ENCODE data around the gene PNPT1.
"Not testable (repeated sequence)": the region's sequence is repeated elsewhere in the genome, so short reads cannot be mapped to it uniquely, and the experiment has no call there.

The PNPT1 gene

DNA sequence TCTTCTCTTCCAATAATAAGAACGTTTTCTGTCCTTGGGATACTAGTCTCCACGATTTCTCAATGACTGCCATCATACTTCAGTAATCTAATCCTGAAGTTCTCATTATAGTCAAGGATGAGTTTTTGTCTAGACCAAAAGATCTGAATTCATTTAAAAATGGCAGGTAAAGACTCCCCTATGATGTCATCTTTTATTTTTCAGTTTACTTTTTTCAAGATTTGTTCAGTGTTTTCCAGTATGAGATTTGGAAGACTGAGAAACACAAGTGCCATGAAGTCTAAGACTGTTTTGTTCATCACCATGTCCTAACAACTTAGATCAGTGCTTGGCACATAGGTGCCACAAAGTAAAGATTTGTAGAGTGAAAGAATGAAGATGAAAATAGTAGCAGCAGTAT, 40.4 kb downstream of the PNPT1 start:
- DNase-seq, result no peak

DNA sequence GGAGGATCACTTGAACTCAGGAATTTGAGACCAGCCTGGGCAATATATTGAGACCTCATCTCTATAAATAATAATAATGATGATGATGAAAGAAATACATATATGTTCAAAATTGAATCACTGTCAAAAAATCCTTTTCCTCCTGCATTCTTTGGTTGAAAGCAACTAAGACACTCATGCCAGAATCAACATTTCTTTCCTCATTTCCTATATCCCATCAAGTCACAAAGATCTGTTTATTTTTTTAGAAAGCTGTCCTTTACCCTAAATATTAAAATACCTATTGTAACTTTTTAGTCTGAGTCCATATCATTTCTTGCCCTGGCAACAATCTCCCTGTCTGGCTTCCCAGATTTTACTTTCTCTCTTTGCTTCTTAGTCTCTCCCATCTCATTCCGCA, 44.4 kb downstream of the PNPT1 start:
- no peak for DNase-seq

DNA sequence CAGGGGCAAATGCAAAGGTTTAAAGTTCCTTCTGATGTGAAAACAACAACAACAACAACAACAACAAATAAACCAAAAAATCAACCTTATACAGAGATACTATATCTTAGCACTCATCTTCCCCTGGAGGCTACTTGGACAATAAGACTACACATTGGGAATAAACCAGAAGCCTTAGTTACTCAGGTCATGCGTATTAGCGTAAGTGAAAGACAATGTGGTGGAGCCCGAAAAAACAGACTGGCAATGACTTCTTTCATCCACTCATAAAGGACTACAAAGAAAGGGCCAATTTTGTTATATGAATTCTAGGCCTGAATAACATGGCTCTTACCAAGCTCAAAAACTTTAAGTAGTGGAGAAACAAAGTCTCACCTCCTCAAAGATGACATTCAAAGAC, 56.8 kb downstream of the PNPT1 start:
- DNase-seq, result no peak

DNA sequence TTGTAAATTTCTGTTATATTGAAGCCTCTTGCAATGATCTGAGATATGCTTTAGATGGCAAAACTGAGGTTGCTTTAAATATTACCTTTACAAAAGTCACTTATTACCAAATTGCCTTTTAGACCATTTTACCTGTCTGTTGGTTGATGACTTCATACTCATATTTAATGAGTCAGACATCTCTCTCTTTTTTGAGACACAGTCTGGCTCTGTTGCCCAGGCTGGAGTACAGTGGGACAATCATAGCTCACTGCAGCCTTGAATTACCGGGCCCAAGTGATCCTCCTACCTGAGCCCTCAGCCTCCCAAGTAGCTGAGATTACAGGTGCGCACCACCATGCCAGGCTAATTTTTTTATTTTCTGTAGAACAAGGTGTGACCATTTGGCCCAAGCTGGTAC, 64.7 kb downstream of the PNPT1 start:
- DNase-seq, result no peak

DNA sequence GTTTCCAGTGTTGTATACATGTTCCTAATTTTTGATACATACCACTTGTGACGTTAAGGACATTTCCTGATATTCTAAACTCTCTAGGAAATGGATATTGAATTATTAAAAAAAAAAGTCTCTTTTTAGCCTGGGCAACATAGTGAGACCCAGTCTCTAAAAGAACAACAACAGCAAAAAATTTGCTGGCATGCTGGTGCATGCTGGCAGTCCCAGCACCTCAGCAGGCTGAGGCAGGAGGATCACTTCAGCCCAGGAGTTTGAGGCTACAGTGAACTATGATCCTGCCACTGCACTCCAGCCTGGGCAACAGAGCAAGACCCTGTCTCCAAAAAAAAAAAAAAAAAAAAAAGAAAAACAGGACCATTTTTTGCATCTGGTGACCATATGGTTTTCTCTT, 65.7 kb downstream of the PNPT1 start:
- no peak for DNase-seq

DNA sequence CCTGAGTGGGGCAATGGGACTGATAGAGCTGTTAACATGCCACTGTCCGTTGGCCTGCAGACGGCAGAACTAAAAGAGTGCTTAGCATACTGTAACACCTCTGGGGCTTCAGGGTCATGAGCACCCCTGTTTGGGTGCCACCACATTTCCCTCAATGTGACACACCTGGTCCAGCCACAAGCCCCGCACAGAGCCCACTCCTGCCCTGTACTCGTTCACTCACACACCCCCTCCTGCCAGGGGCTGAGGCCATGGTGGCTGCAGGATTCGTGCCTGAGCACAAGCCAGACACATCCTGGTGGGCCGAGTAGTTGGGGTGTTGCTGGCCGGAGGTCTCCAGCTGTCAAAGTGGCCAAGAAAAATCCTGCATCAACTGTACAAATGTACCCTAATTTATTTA, 71.8 kb downstream of the PNPT1 start:
- DNase-seq, result no peak

DNA sequence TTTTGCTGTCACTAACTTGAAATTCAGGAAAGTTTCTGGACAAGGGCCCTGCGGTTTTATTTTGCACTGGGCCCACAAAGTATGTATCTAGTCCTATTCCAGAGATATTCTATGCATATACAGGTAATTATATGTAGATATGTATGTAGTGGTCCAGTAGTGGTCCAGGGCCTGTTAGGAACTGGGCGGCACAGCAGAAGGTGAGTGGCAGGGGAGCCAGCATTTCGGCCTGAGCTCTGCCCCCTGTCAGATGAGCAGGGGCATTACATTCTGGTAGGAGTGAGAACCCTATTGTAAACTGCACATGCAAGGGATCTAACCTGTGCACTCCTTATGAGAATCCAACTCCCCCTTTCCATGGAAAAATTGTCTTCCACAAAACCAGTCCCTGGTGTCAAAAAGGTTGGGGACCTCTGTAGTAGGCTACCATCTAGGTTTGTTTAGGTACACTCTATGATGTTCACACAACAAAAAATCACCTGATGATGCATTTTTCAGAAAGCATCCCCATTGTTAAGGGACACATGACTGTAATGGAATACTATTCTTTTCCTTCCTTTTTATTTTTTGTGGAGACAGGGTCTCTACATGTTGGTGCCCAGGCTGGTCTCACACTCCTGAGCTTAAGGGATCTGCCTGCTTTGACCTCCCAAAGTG, 73.4 kb downstream of the PNPT1 start:
- DNase-seq, result no peak

DNA sequence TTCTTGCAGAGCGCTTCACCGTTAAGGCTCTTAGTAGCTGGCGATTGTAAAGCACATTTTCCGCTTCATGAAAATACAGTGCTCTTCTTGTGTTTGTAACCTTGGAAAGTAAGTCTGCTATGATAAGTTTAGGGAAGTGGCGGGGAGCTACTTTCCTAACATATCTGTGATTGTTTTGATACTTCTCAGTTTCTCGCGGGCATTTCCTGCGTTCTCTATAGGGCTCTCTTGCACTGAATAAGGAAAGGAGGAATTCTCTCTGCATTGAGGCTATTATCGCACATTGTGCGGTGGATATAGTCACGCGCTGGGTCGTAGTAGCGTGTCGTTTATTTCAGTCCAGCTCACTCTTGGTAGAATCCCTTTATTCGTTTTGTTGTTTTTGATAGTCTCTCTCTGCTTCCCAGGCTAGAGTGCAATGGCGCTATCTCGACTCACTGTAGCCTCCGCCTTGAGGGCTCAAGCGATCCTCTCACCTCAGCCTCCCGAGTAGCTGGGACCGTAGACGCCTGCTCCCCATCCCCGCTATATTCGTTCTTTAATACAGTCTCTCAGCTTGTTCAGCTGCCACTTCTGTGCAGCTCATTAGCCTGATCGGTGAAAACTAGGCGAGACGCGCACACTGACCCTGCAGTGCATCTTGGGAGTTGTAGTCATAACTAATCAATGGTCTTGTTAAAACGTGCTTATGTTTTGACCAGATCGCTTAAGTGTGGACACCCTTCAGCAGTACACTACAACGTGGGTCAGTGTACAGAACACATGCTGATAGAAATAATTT, 75.2 kb downstream of the PNPT1 start:
- no peak for DNase-seq

DNA sequence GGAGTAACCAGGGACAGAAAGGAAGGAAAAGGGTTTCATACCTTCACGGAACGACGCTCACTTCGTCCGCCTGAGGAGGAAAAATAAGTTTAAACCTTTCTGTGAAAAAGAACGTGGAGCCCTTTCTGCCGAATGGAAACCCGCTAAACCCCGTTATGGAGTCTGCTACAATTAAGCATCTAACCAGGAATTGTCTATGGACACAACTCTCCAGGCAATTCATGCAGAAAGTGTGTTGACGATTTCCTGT, 75.7 kb downstream of the PNPT1 start:
- DNase-seq, result no peak

DNA sequence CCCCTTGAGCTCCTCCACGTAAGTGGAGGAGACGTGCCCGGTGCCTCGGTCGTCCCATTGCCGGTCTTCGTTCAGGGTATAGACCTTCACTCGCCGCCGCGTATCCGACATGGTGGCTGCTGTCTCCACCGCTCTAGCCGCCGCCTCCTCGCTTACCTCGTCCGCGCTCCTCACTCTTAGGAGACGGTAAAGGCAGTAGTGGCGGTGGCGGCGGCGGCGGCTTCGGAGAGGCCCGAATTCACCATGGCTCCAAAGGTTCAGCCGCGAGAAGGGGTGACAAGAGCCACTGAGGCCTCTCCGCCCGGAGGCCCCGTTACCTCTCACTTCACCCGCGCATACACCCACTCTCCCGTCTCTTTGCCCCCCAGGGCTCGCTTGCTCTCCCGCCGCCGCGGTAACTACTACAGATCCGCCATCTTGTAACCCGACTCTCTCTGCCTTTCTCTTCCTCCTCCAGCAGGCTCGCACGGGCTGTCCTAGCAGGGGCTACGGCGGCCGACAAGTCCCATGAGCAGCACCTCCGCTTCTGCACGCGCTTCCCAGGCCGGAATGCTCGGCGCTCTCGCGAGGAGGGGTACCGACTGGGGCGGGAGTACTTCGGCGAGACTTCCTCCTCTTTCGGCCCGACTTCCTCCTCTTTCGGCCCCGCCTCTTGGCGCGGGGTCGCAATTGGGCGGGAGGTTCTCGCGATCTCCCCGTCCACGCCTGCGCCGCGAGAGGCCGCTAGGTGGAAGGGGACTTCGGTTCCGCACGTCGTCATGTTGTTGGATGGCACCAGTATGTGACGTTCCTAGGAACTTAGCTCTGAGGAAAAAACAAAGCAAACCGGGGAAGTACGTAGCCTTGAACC, 76.2 kb downstream of the PNPT1 start, which contains the start of gene PPP4R3B:
Gene PPP4R3B (minus strand): TSS at position 448 of the 850 bp plus-strand sequence. CDS start 337 bp downstream, at position 111.
- DNase-seq, result peak; percentile 95

DNA sequence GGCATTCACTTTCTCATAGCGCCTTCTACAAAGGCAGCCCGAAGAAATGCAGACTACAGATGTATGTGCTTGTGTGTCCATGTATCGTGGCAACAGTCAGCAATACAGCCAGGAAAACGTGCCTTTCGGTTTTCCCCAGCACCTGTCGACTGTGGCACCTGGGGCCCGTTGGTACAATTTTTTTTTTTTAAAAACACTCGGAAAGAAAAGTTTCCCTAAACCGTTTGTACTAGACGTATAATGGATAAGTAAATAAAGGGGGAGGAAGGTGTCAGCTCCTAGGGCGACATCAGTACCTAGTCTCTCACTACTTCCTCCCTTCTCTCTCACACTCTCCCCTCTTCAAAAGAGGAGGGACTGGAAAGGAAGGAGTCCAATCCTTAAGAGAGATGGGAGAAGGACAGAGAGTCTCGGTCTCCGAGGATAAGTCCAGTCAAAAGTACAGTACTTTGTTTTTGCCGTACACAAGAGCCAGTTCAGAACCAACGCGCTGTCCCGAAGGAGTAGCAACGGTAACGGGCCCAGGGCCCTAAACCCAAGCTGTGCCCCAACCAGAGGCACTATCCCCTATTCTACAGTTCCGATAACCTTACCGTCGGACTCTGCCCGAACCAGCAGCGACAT, 77.0 kb downstream of the PNPT1 start:
- DNase-seq, result no peak

DNA sequence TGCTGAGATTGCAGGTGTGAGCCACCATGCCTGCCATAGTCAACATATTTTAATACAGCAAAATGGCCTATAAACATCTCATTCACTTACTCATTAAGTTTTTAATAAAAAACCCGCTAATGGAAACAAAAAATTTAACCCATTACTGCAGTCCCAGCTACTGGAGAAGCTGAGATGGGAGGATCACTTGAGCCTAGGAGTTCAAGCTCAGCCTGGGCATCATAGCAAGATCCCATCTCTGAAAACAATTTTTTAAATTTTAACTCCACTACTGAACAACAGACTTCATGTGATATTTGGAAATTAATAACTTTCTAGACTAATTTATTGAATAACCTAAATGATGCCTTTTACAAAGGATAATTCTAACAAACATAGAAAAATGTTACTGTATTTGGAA, 81.6 kb downstream of the PNPT1 start:
- DNase-seq, result no peak

DNA sequence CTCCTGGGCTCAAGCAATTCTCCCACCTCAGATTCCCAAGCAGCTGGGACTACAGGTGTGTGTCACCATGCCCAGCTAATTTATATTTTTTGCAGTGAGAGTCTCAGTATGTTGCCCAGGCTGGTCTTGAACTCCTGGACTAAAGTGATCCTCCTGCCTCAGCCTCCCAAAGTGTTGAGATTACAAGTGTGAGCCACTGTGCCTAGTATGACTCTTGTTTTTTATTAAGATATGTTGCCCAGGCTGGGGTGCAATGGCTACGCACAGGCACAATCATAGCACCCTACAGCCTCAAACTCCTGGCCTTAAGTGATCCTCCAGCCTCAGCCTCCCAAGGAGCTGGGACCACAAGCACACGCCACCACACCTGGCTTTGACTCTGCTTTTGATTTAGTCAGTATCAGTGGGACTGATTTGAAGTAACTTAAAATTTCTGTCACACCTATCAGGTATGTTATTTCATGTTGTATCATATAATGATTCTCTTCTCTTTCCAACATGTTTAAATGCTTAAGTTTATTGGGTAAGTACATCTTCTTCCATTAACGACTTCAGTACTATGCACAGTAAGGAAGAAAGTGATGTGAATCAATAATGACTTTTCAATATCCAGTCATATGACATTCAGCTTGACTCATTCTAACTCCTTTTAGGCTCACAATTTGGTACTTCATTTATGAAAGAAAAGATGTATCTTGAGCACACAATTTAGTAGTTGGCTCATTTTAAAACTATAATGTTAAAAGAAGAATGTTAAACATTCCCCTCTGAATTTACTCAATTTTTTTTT, 82.5 kb downstream of the PNPT1 start:
- no peak for DNase-seq

DNA sequence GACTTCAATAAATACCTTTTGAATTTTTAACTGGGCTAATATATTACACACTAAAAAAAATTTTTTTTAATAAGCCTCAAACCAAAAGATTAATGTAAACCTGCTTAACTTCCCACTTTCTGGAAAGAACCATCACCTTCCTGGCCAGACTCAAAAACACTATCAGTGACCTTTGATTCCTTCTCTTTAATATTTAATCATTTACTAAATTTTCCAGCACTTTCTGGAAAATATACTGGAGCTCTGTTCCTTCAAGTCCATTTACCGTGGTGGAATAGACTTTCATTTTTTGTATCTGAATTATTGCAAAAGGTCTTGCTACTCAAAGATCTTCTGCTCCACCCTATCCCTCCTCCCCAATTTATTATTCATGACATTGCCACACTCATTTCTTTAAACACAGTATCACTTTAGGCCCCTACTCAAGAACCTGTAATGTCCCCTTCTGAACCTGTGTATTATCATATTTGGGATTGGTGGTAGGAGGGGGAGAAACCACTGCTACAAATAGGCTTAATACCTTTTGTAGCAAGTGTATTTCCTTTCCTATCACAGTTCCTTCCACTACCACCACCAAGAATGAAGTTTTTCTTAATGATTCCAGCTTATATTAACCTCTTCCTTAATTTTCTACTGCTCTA, 83.6 kb downstream of the PNPT1 start:
- DNase-seq, result no peak

DNA sequence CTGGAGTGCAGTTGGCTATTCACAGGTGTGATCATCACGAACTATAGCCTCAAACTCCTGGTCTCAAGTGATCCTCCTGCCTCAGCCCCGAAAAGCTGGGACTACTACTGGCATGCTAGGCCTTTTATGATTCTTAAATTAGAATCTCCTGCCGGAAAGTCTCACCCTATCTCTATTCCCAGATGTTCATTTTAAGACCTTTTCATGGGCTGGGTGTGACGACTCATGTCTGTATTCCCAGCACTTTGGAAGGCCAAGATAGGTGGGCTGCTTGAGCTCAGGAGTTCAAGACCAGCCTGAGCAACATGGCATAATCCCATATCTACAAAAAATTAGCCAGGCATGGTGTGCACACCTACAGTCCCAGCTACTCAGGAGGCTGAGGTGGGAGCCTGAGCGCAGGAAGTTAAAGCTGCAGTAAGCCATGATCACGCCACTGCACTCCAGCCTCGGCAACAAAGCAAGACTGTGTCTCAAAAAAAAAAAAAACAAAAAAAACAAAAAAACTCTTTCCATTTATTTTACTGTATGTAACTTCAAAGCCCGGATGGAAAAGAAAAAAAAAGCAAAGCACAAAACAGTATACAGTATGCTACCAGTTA, 84.3 kb downstream of the PNPT1 start:
- DNase-seq, result no peak

DNA sequence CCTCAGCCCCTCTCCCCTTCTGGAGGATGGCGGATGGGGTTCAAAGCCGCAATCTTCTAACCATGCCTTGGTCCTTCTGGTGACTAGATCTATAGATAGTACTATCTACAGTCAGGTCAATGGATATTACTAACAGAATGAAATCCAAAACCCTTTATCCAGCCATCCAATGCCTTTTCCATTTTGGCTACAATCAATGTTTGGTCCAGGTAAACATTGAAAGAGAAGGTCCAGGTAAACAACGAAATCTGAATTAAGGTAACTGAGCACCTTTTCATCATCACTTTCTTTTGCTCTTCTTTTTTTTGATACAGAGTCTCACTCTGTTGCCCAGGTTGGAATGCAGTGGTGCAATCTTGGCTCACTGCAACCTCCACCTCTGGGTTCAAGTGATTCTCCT, 85.9 kb downstream of the PNPT1 start:
- no peak for DNase-seq

DNA sequence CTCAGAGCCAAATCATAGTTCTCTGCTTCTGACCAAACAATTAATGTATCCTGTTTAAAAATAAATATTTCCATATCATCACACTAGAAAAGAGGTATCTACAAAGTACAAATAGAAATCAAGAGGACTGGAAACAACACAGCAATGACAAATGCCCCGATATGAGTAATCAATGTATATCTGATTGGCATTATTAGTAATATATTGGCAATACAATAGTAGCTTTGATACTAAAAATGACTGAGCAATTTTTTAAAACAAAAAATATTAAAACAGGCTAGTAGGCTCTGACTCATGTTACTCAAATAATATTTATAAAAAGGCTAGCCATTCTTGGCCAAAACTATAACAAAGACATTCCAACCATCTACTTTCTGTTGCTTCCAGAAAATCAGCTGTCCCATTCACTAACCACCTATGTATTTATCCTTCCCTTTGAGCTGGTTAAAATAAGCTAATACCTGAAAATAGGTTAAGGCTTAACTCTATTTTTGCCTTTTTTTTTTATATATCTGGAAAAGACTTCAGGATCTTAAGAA, 89.5 kb downstream of the PNPT1 start:
- no peak for DNase-seq

DNA sequence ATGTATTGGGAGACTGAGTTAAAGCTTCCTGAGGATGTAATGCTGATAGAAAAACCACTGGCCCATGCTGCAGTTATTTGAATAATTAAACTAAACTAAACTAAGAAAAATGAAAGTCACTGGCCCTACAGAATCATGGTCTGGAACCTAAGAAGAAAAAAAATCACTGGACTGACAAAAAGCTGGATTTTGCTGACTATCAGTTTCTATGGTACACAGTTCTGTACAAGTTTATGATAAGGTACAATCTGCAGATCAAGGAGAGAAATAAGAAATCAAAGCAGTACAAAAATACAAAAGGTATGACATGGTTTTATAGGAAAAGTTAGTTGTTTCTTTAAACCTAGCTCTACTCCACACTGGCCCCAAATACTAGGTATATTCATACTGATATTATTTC, 91.8 kb downstream of the PNPT1 start:
- DNase-seq, result no peak

DNA sequence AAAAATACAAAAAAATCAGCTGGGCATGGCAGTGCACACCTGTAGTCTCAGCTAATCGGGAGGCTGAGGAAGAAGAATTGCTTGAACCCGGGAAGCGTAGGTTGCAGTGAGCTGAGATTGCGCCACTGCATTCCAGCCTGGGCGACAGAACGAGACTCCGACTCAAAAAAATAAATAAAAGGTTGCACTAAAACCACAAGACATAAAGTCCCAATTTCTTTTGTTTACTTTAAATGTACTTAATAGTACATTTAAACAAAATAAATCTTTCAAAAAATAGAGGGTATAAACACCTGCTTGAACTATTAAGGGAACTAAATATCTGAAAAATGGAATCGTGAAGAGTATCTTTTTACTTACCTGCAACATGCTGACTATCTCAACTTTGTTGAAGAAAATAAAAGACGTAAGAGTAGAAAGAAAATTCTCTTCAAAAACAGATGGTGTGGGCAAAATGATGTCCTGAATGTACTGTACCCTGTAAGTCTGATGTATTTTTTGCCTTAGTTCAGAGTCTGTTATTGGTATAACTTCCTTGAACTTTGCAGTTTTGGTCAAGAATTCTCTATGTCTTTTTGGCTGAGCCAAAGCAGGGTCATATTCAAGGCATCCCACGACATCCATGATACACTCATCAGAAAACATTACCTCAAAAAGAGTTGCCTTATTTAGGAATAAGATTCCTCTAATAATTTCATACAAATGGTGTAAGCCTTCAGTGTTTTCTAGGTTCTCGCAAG, 95.4 kb downstream of the PNPT1 start:
- DNase-seq, result no peak

DNA sequence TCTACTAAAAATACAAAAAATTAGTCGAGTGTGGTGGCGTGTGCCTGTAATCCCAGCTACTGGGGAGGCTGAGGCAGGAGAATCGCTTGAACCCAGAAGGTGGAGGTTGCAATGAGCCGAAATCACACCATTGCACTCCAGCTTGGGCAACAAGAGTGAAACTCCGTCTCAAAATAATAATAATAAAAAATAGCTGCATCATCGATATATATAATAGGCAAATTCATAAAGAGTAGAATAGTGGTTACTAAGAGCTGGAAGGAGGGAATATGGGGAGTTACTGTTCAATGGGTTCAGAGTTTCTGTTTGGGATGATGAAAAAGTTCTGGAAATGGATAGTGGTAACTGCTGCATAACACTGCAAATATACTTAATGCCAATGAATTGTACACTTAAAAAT, 96.8 kb downstream of the PNPT1 start:
- DNase-seq, result not testable (repeated sequence)

DNA sequence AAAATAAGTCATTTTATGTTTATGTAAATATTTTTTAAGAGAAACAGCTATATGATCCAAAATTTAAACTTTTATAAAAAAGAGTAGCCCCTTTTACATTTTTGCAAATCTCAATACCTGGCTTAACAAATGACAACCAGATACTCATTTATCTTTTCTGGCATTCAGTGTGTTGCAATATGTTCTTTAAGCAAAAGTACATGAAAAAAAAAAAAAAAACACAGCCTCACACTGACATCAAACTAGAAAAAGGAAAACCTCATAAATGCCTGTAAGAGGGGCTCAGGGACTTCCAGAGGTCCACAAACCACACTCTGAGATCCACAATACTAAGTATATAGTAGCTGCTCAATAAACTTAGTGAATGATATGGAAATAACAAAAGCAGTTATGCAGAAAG, 98.1 kb downstream of the PNPT1 start:
- DNase-seq, result no peak

Data from NCI-H1417 treated with DMSO at 0.1 percent for 48 hours (cell line).